ENCODE results near the gene CFAP44. TPM values are rescaled to one million over a fixed set of nuclear protein-coding genes. Genes with fewer than 3 reads are reported as not detected.
A peak's percentile ranks its signal among the peaks of the same experiment; 100 is the strongest.

Gene CFAP44
- total RNA-seq, 4 donors from 2014 or later: 12.4 to 47.0 (median 17.2) TPM

DNA sequence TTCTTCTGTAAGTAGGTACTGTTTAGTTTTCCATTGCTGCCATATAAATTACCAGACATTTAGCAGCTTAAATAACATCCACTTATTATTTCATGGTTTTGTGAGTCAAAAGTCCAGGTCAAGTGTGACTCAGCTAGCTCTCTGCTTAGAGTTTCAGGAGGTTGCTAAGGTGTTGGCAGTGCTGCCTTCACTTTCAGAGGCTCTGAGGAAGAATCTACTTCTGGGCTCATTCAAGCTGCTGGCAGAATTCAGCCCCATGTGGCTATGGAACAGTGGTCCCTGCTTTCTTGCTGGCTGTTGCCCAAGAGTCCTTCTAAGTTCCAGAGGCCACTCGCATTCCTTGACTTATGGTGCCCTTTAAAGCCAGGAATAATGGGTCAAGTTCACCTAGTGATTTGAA is 4.5 kb downstream of the CFAP44 start:
- Histone ChIP-seq H3K36me3 (no peaks in the 10 kb centered on the region), H3K27me3 (no peaks in the 10 kb centered on the region), H3K4me3 (no peak overlapping the region), H3K4me1 (no peaks in the 10 kb centered on the region), H3K9me3 (no peaks in the 10 kb centered on the region), H3K27ac (peak overlapping the region in 2 of 4 donors; percentile 51)
- peak in 1 of 3 donors; percentile 54 for DNase-seq
- TF ChIP-seq, protein P1, sequence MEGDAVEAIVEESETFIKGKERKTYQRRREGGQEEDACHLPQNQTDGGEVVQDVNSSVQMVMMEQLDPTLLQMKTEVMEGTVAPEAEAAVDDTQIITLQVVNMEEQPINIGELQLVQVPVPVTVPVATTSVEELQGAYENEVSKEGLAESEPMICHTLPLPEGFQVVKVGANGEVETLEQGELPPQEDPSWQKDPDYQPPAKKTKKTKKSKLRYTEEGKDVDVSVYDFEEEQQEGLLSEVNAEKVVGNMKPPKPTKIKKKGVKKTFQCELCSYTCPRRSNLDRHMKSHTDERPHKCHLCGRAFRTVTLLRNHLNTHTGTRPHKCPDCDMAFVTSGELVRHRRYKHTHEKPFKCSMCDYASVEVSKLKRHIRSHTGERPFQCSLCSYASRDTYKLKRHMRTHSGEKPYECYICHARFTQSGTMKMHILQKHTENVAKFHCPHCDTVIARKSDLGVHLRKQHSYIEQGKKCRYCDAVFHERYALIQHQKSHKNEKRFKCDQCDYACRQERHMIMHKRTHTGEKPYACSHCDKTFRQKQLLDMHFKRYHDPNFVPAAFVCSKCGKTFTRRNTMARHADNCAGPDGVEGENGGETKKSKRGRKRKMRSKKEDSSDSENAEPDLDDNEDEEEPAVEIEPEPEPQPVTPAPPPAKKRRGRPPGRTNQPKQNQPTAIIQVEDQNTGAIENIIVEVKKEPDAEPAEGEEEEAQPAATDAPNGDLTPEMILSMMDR (IDR thresholded peaks at IDR 0.05): no peak
- no peak for TF ChIP-seq POLR2A (IDR thresholded peaks at IDR 0.05)

DNA sequence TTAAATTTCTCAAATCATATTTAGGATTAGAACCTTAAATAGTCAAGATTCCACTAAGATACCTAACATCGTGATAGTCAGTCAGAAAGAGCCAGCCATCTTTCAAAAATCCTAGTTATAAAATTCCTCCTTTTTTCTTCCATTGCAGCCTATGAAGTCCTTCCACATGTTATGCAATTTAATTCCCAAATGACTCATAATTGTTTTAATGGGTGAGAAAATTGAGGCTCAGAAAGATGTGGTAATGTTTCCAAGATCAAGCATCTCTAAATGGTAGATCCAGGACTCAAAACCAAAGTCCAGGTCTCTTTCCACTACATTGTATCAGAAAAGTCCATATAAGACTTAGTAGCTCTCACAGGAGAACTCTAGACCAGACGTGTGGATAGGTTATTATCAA is 9.5 kb downstream of the CFAP44 start:
- H3K4me1 ChIP-seq: no peaks in the 10 kb centered on the region
- no peak for DNase-seq
- H3K9me3 ChIP-seq: no peaks in the 10 kb centered on the region
- no peak overlapping the region for H3K27ac ChIP-seq
- no peaks in the 10 kb centered on the region for H3K27me3 ChIP-seq
- TF ChIP-seq POLR2A (IDR thresholded peaks at IDR 0.05): no peak
- TF ChIP-seq, protein P1 (IDR thresholded peaks at IDR 0.05): no peak
- peaks cover 0 to 2% (median 0%) of the 10 kb centered on the region in 3 donors for H3K36me3 ChIP-seq
- no peak overlapping the region for H3K4me3 ChIP-seq

- no peaks in the 10 kb centered on the region for H3K9me3 ChIP-seq
- no peak for DNase-seq
- peaks cover 0 to 18% (median 0%) of the 10 kb centered on the region in 3 donors for H3K36me3 ChIP-seq
- H3K27me3 ChIP-seq: no peaks in the 10 kb centered on the region
- no peaks in the 10 kb centered on the region for H3K4me1 ChIP-seq
- no peak overlapping the region for H3K27ac ChIP-seq
- TF ChIP-seq, protein P1 (IDR thresholded peaks at IDR 0.05): no peak
- no peak for TF ChIP-seq POLR2A (IDR thresholded peaks at IDR 0.05)
- H3K4me3 ChIP-seq: no peak overlapping the region
Observed at GRCh38 chr3:113428581-113428980, 12.7 kb downstream of the CFAP44 start.

GRCh38 chr3:113423699-113424098 is 17.6 kb downstream of the CFAP44 start:
- H3K27ac ChIP-seq: no peak overlapping the region
- TF ChIP-seq, protein P1 (IDR thresholded peaks at IDR 0.05): no peak
- no peak for TF ChIP-seq POLR2A (IDR thresholded peaks at IDR 0.05)

DNA sequence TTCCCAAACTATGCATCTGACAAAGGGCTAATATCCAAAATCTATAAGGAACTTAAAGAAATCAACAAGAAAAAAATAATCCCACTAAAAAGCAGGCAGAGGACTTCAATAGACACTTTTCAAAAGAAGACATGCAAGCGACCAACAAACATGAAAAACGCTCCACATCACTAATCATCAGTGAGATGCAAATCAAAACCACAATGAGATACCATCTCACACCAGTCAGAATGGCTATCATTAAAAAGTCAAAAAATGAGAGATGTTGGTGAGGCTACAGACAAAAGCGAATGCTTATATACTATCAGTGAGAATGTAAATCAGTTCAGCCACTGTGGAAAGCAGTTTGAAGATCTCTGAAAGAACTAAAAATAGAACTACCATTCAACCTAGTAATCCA is 20.2 kb downstream of the CFAP44 start:
- Histone ChIP-seq H3K27me3 (no peaks in the 10 kb centered on the region), H3K27ac (no peak overlapping the region), H3K4me3 (no peak overlapping the region), H3K9me3 (no peaks in the 10 kb centered on the region), H3K4me1 (no peaks in the 10 kb centered on the region), H3K36me3 (peaks cover 0 to 15% (median 0%) of the 10 kb centered on the region in 3 donors)
- no peak for TF ChIP-seq POLR2A (IDR thresholded peaks at IDR 0.05)
- TF ChIP-seq, protein P1 (IDR thresholded peaks at IDR 0.05): no peak
- no peak for DNase-seq

More at GRCh38 chr3:113423699-113424098, 17.6 kb downstream of the CFAP44 start:
- H3K4me1 ChIP-seq: no peaks in the 10 kb centered on the region
- no peaks in the 10 kb centered on the region for H3K27me3 ChIP-seq
- H3K4me3 ChIP-seq: no peak overlapping the region
- no peaks in the 10 kb centered on the region for H3K9me3 ChIP-seq
- no peak for DNase-seq
- H3K36me3 ChIP-seq: peaks cover 0 to 21% (median 0%) of the 10 kb centered on the region in 3 donors

DNA sequence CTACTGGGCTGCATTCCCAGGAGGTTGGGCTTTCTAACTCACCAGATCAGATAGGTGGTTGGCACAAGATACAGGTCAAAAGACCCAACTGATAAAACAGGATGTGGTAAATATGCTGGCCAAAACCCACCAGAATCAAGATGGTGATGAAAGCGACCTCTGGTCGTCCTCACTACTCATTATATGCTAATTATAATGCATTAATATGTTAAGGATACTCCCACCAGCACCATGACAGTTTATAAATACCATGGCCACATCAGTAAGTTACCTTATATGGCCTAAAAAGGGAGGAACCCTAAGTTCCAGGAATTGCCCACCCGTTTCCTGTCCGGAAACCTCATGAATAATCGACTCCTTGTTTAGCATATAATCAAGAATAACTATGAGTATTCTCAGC is 31.6 kb downstream of the CFAP44 start:
- H3K27ac ChIP-seq: no peak overlapping the region
- H3K4me1 ChIP-seq: no peaks in the 10 kb centered on the region
- no peak for DNase-seq
- H3K27me3 ChIP-seq: no peaks in the 10 kb centered on the region
- no peaks in the 10 kb centered on the region for H3K9me3 ChIP-seq
- H3K36me3 ChIP-seq: no peaks in the 10 kb centered on the region
- TF ChIP-seq, protein P1 (IDR thresholded peaks at IDR 0.05): no peak
- no peak for TF ChIP-seq POLR2A (IDR thresholded peaks at IDR 0.05)
- H3K4me3 ChIP-seq: no peak overlapping the region

All from Peyer's patch (tissue), 4 donors.